GM18861 (cell line): ENCODE measurements around the gene CNIH2.
A peak's percentile ranks its signal among the peaks of the same experiment; 100 is the strongest.
"Not testable (repeated sequence)": the region's sequence is repeated elsewhere in the genome, so short reads cannot be mapped to it uniquely, and the experiment has no call there.

Source experiments
- ATAC-seq: cut with Tn5 transposase; IDR thresholded peaks from one replicate; pipeline ENCODE4 v1.9.1; 2021; ENCODE audit not compliant: unreplicated experiment

Gene CNIH2

GRCh38 chr11:66275984-66276612 is 1.9 kb upstream of the CNIH2 start:
- ATAC-seq, result no peak

- not testable (repeated sequence) for ATAC-seq
Observed at GRCh38 chr11:66276619-66277018, 1.4 kb upstream of the CNIH2 start.

GRCh38 chr11:66277064-66277463 is 911 bp upstream of the CNIH2 start:
- not testable (repeated sequence) for ATAC-seq

GRCh38 chr11:66278363-66279091 is 552 bp downstream of the CNIH2 start:
- no peak for ATAC-seq

GRCh38 chr11:66279092-66279734 is 1.2 kb downstream of the CNIH2 start:
- ATAC-seq, result no peak

- ATAC-seq, result no peak
Observed at GRCh38 chr11:66280428-66280827, 2.5 kb downstream of the CNIH2 start.

GRCh38 chr11:66281001-66281400 is 3.0 kb downstream of the CNIH2 start:
- ATAC-seq, result no peak

- ATAC-seq, result no peak
Observed at GRCh38 chr11:66281776-66282467, 3.9 kb downstream of the CNIH2 start.

- ATAC-seq, result peak; percentile 68
Observed at GRCh38 chr11:66282468-66283455, 4.8 kb downstream of the CNIH2 start.

GRCh38 chr11:66283461-66284105 is 5.6 kb downstream of the CNIH2 start:
- no peak for ATAC-seq

- no peak for ATAC-seq
Observed at GRCh38 chr11:66284526-66285078, 6.6 kb downstream of the CNIH2 start.

- ATAC-seq, result no peak
Observed at GRCh38 chr11:66285250-66285947, 7.4 kb downstream of the CNIH2 start.

GRCh38 chr11:66286699-66287098 is 8.7 kb downstream of the CNIH2 start:
- no peak for ATAC-seq

- no peak for ATAC-seq
Observed at GRCh38 chr11:66287211-66287888, 9.4 kb downstream of the CNIH2 start.

GRCh38 chr11:66287889-66288670 is 10.1 kb downstream of the CNIH2 start:
- no peak for ATAC-seq

- ATAC-seq, result peak; percentile 86
Observed at GRCh38 chr11:66288671-66289547, 10.9 kb downstream of the CNIH2 start, which contains the start of gene YIF1A. TSS of gene YIF1A (minus strand) at chr11:66289143. CDS start at chr11:66288985, 158 bp downstream.
